SIG-M5 treated with dmso at 0.1 percent for 504 hours (cell line): ENCODE data around the gene UNC119B.

Source experiments
- DNase-seq: peaks from one replicate; lab custom pipeline; 2025; ENCODE audit not compliant: unreplicated experiment; lab: John Stamatoyannopoulos, UW

UNC119B gene

GRCh38 chr12:120761519-120761934 lies 51.3 kb downstream of the UNC119B start:
- DNase-seq = no peak

GRCh38 chr12:120762086-120762485 lies 51.8 kb downstream of the UNC119B start:
- no peak for DNase-seq

DNA sequence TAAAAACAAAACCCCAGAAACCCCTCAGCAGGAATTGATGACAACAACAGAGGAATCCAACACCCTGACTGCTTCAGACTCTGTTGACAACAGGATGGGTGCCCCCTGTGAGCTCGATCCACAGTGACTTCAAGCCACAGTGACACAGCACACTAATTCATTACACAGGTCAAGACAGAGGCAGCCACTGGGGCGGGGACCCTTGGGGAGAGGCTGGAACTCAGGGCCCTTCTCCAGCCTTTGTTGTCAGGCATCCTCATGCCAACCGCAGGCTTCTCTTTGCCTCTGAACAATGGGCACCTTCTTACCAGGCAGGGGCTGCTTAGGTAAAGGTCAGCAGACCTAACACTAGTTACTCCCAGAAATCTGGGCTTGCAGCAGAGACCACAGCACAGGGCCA lies 53.0 kb downstream of the UNC119B start:
- DNase-seq = no peak

GRCh38 chr12:120764816-120765215 lies 54.6 kb downstream of the UNC119B start:
- no peak for DNase-seq

- no peak for DNase-seq
Observed at GRCh38 chr12:120766566-120766965, 56.3 kb downstream of the UNC119B start.

- no peak for DNase-seq
Observed at GRCh38 chr12:120767071-120768024, 57.1 kb downstream of the UNC119B start.

DNA sequence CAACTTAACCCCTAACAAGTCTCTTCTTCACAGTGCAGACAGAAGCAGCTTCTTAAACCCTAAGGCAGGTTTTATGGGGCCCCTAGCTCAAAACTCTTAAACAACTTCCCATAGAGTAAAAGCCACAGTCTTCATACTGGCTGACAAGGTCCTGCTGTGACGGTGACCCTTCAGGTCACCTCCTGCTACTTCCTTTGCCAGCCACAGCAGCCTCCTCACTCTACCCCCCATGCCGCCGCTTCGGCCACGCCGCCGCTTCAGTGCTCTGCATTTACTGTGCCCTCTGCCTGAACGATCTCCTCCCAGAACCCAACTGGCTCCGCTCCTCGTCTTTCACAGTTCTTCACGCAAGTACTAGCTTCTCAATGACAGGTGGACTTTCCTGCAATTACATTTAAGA lies 60.8 kb downstream of the UNC119B start:
- no peak for DNase-seq
